GM10266 (cell line): ENCODE measurements around the gene TCF4.

ENCODE experiments used
- DNase-seq: peaks from one replicate; pipeline ENCODE4 v3.0.0; 2012; ENCODE audit errors: extremely low spot score
- TF ChIP-seq, protein P1 (sequence below): IDR thresholded peaks from 2 replicates; pipeline ENCODE4 v1.5.1; 2012; ENCODE audit warnings: mild to moderate bottlenecking, low read depth; ENCODE audit not compliant: control insufficient read depth, insufficient read depth; ENCODE audit errors: missing control alignments

Gene TCF4

DNA sequence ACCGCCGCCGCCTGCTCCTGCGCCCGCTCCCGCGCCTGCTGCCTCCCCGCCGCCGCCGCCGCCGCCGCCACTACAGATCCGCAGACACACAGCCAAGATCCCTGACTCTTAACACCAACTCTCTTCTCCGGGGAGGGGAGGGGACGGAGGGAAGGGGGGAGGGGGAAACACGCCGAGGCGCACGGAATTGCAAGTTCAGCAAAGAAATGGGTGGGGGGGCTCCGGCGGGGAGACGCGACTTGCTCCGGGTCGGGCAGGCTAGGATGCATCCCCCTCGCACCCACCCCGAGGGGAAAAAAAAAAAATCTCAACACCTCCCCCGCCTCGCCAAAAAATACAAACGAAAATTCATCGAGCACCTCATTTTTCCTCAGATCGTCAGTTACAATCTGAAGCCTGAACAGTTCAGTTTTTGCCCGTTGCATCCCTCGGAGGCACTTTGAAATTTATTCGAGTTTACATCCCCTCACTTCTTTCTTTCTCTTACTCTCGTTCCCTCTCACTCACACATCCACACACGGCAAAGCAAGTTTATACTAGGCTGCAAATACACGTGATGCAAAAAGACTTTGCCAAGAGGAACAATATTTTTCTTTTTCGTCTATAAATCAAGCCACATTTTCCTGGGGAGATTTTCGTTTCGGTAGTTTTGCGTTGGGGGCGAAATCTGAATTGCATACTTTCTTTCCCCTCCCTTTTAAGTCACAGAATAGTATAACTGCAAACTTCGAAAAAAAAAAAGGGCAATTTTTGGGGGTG is at the start of gene TCF4:
TCF4 (minus strand) TSS at position 82 of the 759 bp plus-strand sequence. CDS start 1,076 bp downstream, outside the sequence.
- DNase-seq = peak; percentile 57
- TF ChIP-seq, protein P1, sequence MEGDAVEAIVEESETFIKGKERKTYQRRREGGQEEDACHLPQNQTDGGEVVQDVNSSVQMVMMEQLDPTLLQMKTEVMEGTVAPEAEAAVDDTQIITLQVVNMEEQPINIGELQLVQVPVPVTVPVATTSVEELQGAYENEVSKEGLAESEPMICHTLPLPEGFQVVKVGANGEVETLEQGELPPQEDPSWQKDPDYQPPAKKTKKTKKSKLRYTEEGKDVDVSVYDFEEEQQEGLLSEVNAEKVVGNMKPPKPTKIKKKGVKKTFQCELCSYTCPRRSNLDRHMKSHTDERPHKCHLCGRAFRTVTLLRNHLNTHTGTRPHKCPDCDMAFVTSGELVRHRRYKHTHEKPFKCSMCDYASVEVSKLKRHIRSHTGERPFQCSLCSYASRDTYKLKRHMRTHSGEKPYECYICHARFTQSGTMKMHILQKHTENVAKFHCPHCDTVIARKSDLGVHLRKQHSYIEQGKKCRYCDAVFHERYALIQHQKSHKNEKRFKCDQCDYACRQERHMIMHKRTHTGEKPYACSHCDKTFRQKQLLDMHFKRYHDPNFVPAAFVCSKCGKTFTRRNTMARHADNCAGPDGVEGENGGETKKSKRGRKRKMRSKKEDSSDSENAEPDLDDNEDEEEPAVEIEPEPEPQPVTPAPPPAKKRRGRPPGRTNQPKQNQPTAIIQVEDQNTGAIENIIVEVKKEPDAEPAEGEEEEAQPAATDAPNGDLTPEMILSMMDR = no peak

DNA sequence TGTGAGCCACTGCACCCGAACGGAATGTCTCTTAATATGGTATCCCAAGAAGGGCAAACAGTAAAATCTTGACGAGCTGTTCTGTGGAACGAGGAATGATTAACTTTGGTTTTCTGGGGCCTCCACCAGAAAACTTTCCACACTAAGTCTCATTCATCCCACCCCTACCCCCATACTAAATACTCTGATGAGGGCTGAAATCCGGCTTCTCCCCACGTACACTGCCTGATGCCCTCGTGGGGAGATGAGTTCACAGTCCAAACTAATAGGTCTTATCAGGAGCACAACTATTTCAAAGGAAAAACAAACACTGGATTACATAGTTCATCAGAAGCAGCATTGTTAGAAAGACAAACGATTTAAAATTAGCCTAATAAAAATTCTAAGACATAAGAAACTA is 49.2 kb upstream of the TCF4 start:
- DNase-seq = no peak
- TF ChIP-seq, protein P1 = no peak

GRCh38 chr18:55635439-55635838 is 47.4 kb upstream of the TCF4 start:
- DNase-seq = no peak
- TF ChIP-seq, protein P1 = no peak

DNA sequence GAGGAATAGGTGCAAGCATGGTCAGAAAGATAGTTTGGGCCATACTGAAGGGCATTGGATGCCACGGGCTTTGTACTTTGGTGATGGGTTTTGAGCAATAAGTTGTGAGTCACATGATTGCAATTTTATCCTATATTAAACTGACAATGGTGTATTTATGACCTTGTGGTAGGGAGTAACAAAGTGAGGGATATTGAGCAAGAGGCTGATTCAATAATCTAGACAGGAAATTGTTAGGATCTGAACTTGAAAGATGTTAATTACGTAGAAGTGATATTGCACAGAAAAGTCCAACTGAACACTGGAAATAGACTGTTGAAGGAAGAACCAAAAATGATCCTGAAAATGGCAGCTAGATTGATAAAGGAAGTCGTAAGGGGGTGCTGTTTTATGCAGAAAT is 46.6 kb upstream of the TCF4 start:
- TF ChIP-seq, protein P1 = no peak
- DNase-seq = no peak

- TF ChIP-seq, protein P1 = no peak
- DNase-seq = no peak
These were observed 45.0 kb upstream of the TCF4 start for GRCh38 chr18:55633032-55633431.

DNA sequence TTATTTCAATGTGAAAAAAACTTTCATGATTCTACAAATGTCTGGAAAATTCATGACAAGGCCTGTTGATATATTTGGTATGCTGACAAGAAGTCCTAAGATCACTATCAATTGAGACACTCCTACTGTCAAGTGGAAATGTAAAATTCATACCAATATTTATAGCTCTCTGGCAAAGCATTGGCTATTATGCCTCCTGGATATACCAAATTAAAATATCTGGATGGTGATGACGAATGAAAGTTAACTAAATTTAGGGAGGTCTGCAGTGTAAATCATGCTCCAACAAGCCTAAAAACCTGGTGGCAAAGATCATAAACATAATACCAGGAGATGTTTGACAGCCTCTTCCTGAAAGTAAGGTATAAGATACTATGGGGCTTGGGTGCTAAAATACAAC is 41.1 kb upstream of the TCF4 start:
- DNase-seq = no peak
- TF ChIP-seq, protein P1 = no peak

- TF ChIP-seq, protein P1 = no peak
- DNase-seq = no peak
These were observed 39.0 kb upstream of the TCF4 start for GRCh38 chr18:55627007-55627406.
